ENCODE data around the gene ZNF780B. TPM values are rescaled to one million over a fixed set of nuclear protein-coding genes. Genes with fewer than 3 reads are reported as not detected.
A peak's percentile ranks its signal among the peaks of the same experiment; 100 is the strongest.

ZNF780B gene
- 10 to 100 TPM in 4 of 6 donors, 1 to 10 TPM in 2; 2.5 to 18.4 (median 13.8) TPM for polyA plus RNA-seq (ENCODE audit: low read depth in 6 of 6)

DNA sequence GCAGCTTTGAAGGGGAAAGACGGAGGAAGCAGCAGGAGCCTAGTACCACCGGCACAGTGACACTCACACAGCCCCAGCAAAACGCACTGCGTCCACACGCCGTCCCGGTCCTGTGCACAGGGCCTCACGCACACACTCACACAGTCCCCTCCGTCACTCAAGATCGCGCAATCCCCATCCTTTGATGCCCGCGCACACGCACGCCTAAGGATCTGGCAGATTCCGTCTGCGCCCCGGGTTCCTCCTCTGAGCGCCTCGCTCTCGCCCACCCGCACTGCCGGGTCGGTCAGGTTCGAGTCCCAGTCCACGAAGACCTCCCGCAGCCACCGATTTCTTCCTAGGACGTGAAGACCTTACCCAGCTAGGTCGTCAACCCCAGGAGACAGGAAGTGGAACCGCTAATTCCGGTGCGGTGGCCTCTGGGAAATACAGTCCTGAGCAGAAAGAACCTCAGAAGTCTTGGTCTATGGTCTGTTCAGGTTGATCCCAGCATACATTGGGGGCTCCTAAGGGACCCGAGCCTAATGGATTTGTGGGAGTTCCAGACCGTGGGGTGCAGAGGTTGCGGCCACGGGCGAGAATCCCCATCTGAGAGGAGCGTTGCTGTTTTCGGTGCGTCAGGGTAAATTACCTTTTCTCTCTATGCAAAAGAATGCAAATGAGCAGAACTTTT is at the start of gene ZNF780B:
ZNF780B (minus strand) TSS at position 400 of the 673 bp plus-strand sequence. CDS start 5,899 bp downstream, outside the sequence.
- Mint-ChIP-seq H3K4me1 (peaks cover 28 to 50% (median 46%) of the 10 kb centered on the region in 3 donors), H3K27me3 (peaks cover 0 to 12% (median 9%) of the 10 kb centered on the region in 3 donors), H3K27ac (peak within 1 kb of the TSS; percentile 86 to 99 (median 96)), H3K4me3 (peak within 1 kb of the TSS; percentile 89 to 100 (median 100)), H3K36me3 (peaks cover 11 to 29% of the 10 kb centered on the region in 2 donors), H3K9me3 (peaks cover 14 to 22% (median 18%) of the 10 kb centered on the region in 7 donors)
- ATAC-seq (ENCODE audit: low read depth in 2 of 2) (peak; percentile 84 to 88), DNase-seq (peak; percentile 70)

DNA sequence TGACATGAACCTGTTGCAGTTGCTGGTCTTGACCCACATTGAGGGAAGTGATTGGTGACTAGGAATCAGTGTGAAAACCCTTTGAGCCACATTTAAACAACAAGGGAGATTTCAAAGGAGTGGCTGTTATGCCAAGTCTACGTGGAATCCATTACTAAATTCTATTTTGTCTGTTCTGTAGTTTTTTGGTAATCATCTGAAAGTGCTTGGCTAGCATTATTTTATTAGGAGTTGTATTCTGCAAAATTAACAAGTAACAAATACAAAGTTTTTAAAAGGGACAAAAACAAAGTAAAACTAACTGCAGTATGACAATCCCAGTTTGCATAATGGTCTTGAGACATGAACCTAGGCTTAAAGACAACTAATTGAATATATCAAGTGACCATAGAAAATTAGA is 48.7 kb upstream of the ZNF780B start:
- H3K4me1 Mint-ChIP-seq: no peaks in the 10 kb centered on the region
- ATAC-seq (ENCODE audit: low read depth in 2 of 2) (no peak), DNase-seq (no peak)
- H3K36me3 Mint-ChIP-seq: peaks cover 0 to 5% of the 10 kb centered on the region in 2 donors
- H3K4me3 Mint-ChIP-seq: no peak overlapping the region
- H3K27ac Mint-ChIP-seq: no peak overlapping the region
- H3K27me3 Mint-ChIP-seq: peaks cover 0 to 6% (median 0%) of the 10 kb centered on the region in 3 donors
- H3K9me3 Mint-ChIP-seq: peaks cover 0 to 2% (median 2%) of the 10 kb centered on the region in 7 donors

DNA sequence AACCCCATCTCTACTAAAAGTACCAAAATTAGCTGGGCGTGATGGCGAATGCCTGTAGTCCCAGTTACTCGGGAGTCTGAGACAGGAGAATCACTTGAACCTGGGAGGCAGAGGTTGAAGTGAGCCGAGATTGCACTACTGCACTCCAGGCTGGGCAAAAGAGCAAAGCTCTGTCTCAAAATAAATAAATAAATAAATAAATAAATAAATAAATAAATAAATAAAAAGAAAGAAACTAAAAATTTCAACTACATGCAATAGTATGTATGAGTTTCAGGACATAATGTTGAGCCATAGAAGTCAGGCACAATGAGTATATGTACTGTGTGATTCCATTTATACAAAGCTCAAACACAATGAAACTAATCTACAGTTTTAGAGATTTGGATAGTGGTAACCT is 47.6 kb upstream of the ZNF780B start:
- H3K4me3 Mint-ChIP-seq: no peak overlapping the region
- H3K36me3 Mint-ChIP-seq: peaks cover 0 to 5% of the 10 kb centered on the region in 2 donors
- peaks cover 0 to 6% (median 0%) of the 10 kb centered on the region in 3 donors for H3K27me3 Mint-ChIP-seq
- ATAC-seq (ENCODE audit: low read depth in 2 of 2) (no peak), DNase-seq (no peak)
- no peaks in the 10 kb centered on the region for H3K4me1 Mint-ChIP-seq
- H3K9me3 Mint-ChIP-seq: peaks cover 0 to 2% (median 2%) of the 10 kb centered on the region in 7 donors
- H3K27ac Mint-ChIP-seq: no peak overlapping the region

DNA sequence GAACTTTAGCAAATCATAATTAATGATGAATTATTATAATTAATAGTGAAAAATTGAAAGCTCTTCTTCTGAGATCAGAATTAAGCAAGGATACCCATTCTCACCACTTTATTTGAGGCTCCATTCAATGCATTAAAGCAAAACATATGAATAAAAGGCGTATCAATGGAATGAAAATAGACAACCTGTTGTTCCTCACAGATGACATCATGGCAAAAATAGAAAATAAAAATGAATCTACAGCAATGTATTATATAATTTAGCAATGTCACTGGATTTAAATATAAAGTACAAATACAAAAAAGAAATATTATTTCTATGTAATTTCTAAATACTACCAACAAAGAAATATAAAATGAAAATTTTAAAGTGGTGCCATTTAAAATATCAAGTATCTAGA is 45.8 kb upstream of the ZNF780B start:
- Mint-ChIP-seq H3K27me3 (peaks cover 4 to 18% (median 15%) of the 10 kb centered on the region in 3 donors), H3K9me3 (peaks cover 0 to 2% (median 2%) of the 10 kb centered on the region in 7 donors), H3K4me3 (no peak overlapping the region), H3K4me1 (no peaks in the 10 kb centered on the region), H3K36me3 (peaks cover 0 to 5% of the 10 kb centered on the region in 2 donors), H3K27ac (no peak overlapping the region)
- ATAC-seq (ENCODE audit: low read depth in 2 of 2) (no peak), DNase-seq (no peak)

DNA sequence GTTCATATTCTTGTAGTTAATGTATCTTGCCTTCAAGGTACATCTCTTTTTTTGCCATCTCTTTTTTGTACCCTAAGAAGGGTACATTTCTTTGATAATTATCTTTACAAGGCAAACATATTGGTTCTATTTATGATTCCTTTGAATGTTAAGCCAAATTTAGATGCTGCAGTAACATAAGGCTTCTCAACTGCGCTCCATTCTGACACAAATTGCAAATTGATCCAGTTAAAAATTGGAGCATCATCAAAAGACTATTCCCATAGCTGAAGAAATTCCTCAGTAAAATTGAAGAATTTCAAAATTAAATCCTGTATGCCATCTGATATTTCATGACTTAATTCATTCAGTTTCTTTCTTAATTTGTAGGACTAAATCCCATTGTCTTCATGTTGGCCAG is 37.4 kb upstream of the ZNF780B start:
- Mint-ChIP-seq H3K27ac (no peak overlapping the region), H3K27me3 (peaks cover 12 to 41% (median 41%) of the 10 kb centered on the region in 3 donors), H3K4me1 (peaks cover 27% of the 10 kb centered on the region in 3 donors), H3K36me3 (peaks cover 0 to 8% of the 10 kb centered on the region in 2 donors), H3K9me3 (peaks cover 0 to 8% (median 6%) of the 10 kb centered on the region in 7 donors), H3K4me3 (no peak overlapping the region)
- ATAC-seq (ENCODE audit: low read depth in 2 of 2): no peak
- DNase-seq: no peak

DNA sequence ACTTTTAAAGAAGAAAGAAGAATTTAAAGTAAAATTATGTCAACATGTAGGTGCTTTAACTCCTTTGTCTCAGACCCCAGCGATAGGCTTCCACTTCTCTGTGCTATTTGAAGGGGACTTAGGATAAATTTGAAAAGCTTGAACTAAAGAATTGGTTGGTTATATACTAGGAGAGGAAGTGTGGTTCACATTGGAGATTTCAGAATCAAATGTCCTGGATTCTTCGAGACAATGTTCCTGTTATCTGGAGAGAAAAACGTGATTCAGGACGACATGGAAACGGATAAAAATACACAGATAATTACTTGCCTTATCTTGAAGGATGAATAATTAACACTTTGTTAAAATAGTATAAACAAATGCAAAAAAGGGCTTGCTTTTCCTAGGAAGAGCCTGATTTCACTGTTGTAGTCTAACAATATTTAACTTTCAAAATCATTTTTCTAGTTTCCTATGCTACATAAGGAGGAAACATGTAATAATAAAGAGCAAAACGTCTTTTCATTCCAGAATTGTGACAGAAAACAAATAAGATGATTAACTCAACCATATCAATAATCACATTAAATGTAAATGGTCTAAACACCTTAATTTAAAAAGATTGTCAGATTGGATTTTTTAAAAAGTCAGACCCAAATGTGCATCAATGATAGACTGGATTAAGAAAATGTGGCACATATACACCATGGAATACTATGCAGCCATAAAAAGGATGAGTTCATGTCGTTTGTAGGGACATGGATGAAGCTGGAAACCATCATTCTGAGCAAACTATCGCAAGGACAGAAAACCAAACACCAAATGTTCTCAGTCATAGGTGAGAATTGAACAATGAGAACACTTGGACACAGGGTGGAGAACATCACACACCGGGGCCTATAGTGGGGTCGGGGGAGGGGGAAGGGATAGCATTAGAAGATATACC is 35.4 kb upstream of the ZNF780B start:
- Mint-ChIP-seq H3K9me3 (peaks cover 0 to 14% (median 6%) of the 10 kb centered on the region in 7 donors), H3K27ac (peak overlapping the region in 5 of 6 donors; percentile 91 to 99 (median 98)), H3K4me3 (peak overlapping the region; percentile 97 to 100 (median 99)), H3K36me3 (peaks cover 0 to 15% of the 10 kb centered on the region in 2 donors), H3K4me1 (peaks cover 33 to 44% (median 40%) of the 10 kb centered on the region in 3 donors), H3K27me3 (peaks cover 8 to 25% (median 25%) of the 10 kb centered on the region in 3 donors)
- DNase-seq: no peak
- no peak for ATAC-seq (ENCODE audit: low read depth in 2 of 2)

DNA sequence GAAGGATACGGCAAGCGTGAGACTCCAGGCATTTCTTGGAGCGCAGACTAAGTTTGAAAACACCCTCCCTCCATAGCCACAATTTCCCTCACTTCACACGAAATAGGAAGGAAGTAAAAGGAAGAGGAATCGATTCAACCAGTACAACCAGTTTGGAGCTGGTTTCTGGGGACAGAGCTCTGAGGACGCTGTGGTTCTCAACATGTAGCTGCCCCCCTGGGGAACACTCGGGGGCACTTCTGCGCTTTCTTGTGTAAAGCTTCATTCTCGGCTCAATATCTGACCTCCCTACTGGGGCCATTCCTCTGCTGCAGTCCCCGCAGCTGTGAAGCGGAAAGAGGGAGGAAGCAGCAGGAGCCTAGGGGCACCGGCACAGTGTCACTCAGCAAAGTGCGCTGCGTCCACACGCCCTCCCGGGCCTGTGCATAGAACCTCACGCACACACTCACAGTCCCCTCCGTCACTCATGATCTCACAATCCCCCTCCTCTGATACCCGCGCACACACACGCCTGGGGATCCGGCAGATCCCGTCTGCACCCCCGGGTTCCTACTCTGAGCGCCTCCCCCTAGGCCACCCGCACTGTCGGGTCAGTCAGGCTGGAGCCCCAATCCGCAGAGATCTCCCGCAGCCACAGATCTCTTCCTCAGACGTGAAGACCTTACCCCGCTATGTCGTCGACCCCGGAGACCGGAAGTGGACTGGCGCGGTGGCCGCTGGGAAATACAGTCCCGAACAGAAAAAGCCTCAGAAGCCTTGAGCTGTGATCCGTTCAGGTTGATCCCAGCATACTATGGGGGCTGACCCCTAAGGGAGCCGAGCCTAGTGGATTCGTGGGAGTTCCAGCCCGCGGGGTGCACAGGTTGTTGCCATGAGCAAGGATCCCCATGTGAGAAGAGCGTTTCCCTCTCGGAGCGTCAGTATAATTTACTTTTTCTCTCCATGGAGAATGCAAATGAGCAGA is 34.5 kb upstream of the ZNF780B start, which contains the start of gene ZNF780A:
ZNF780A (minus strand) TSS at position 703 of the 964 bp plus-strand sequence. CDS start 6,190 bp downstream, outside the sequence.
- H3K36me3 Mint-ChIP-seq: peaks cover 0 to 10% of the 10 kb centered on the region in 2 donors
- peaks cover 4 to 20% (median 17%) of the 10 kb centered on the region in 3 donors for H3K27me3 Mint-ChIP-seq
- H3K4me1 Mint-ChIP-seq: peaks cover 33 to 44% (median 40%) of the 10 kb centered on the region in 3 donors
- peak; percentile 58 for DNase-seq
- H3K9me3 Mint-ChIP-seq: peaks cover 0 to 9% (median 1%) of the 10 kb centered on the region in 7 donors
- peak; percentile 81 to 84 for ATAC-seq (ENCODE audit: low read depth in 2 of 2)
- peak within 1 kb of the TSS; percentile 91 to 99 (median 98) for H3K27ac Mint-ChIP-seq
- peak within 1 kb of the TSS; percentile 97 to 100 (median 99) for H3K4me3 Mint-ChIP-seq

DNA sequence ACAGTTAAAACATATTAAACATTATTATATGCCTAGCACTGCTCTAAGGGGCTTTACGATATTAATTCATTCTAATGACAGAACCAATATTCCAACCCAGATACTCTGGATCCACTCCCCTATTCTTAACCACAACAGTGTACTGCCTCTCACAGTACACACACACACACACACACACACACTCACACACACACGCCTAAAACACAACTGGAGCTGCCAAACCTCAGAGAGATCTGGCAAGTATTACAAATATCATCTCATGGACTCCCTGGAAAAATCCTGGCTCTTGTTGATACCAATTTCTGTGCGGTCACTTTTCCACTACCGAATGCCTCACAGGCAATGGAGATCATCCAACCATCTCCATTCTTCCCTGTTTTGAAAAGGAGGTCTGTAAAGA is 33.4 kb upstream of the ZNF780B start:
- Mint-ChIP-seq H3K4me3 (peak overlapping the region in 7 of 8 donors; percentile 97 to 100 (median 99)), H3K36me3 (peaks cover 5 to 10% of the 10 kb centered on the region in 2 donors), H3K4me1 (peaks cover 33 to 44% (median 40%) of the 10 kb centered on the region in 3 donors), H3K9me3 (peaks cover 0 to 8% (median 0%) of the 10 kb centered on the region in 7 donors), H3K27ac (peak overlapping the region in 5 of 6 donors; percentile 62 to 99 (median 91)), H3K27me3 (peaks cover 0 to 10% (median 6%) of the 10 kb centered on the region in 3 donors)
- DNase-seq (no peak), ATAC-seq (ENCODE audit: low read depth in 2 of 2) (no peak)

DNA sequence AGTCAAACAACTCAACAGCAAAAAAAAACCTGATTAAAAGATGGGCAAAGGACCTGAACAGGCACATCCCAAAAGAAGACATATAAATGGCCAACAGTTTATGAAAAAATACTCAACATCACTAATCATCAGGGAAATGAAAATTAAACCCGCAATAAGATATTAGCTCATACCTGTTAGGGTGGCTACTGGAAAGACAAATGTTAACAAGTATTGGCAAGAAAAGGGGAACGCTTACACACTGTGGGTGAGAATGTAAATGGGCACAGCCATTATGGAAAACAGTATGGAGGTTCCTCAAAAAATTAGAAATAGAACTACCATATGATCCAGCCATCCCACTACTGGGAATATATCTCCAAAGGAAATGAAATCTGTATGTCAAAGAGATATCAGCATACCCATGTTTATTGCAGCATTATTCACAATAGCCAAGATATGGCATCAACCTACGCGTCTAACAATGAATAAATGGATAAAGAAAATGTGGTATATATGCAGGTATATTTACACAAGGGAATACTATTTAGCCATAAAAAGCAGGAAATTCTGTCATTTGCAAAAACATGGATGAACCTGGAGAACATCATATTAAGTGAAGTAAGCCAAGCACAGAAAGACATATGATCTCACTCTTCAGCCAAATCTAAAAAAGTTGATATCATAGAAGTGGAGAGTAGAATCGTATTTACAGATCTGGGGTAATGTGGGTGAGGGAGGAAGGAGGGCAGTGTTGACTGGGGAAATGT is 32.4 kb upstream of the ZNF780B start:
- Mint-ChIP-seq H3K4me3 (peak overlapping the region in 5 of 8 donors; percentile 8 to 99 (median 40)), H3K27me3 (no peaks in the 10 kb centered on the region), H3K9me3 (peaks cover 0 to 8% (median 0%) of the 10 kb centered on the region in 7 donors), H3K27ac (peak overlapping the region in 3 of 6 donors; percentile 21 to 54 (median 32)), H3K4me1 (peaks cover 33 to 44% (median 40%) of the 10 kb centered on the region in 3 donors), H3K36me3 (peaks cover 9 to 17% of the 10 kb centered on the region in 2 donors)
- DNase-seq: no peak
- no peak for ATAC-seq (ENCODE audit: low read depth in 2 of 2)

DNA sequence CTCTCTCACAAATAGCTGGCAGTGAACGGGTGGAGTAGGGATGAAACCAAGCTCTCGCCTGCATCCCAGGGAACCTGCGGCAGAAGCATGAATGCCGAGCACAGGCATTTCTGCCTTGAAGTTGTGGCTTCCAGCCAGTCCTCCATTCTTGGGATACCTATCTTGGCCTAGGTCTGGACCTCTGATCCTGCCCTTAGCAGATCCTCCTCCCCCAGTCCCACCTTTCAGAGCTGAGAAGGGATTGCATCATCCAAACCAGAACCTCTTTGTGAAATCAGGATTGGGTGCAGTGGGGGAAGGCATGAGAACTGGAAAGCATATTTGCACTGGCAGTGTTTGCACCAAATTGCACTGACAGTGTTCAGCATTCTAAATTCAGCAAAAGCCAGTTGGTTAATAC is 28.9 kb upstream of the ZNF780B start:
- H3K4me3 Mint-ChIP-seq: no peak overlapping the region
- no peaks in the 10 kb centered on the region for H3K27me3 Mint-ChIP-seq
- H3K4me1 Mint-ChIP-seq: peaks cover 26 to 42% (median 40%) of the 10 kb centered on the region in 3 donors
- H3K27ac Mint-ChIP-seq: no peak overlapping the region
- no peak for ATAC-seq (ENCODE audit: low read depth in 2 of 2)
- peaks cover 0 to 15% (median 2%) of the 10 kb centered on the region in 7 donors for H3K9me3 Mint-ChIP-seq
- peaks cover 36 to 46% of the 10 kb centered on the region in 2 donors for H3K36me3 Mint-ChIP-seq
- DNase-seq: no peak

DNA sequence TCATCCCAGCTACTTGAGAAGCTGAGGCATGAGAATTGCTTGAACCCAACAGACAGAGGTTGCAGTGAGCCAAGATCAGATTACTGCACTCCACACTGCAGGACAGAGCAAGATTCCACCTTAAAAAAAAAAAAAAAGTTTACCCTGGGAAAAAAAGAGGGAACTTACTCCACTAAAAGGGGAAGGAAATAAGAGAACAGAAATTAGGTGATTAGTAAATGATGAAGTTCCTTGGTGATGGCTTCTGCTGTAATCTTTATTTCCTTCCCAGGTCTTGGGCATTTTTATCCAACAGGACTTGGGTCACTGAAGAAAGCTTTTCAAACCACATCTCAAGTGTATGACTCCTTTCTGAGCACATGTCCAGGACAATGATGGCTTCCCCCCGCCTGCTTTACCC is 25.4 kb upstream of the ZNF780B start:
- Mint-ChIP-seq H3K9me3 (peaks cover 13 to 36% (median 34%) of the 10 kb centered on the region in 7 donors), H3K27ac (peak overlapping the region in 3 of 6 donors; percentile 14 to 82 (median 65))
- no peak for ATAC-seq (ENCODE audit: low read depth in 2 of 2)

More for the DNA sequence above, 25.4 kb upstream of the ZNF780B start:
- H3K4me1 Mint-ChIP-seq: peaks cover 11 to 22% (median 22%) of the 10 kb centered on the region in 3 donors
- peaks cover 70 to 75% of the 10 kb centered on the region in 2 donors for H3K36me3 Mint-ChIP-seq
- DNase-seq: no peak
- H3K4me3 Mint-ChIP-seq: peak overlapping the region in 2 of 8 donors; percentile 36 to 68
- H3K27me3 Mint-ChIP-seq: no peaks in the 10 kb centered on the region

Data from naive B cell (primary cell).